HG02798 (cell line): Measurements from ENCODE around the gene RNF181.
"Not testable (repeated sequence)": the region's sequence is repeated elsewhere in the genome, so short reads cannot be mapped to it uniquely, and the experiment has no call there.

Source experiments
- ATAC-seq: cut with Tn5 transposase; IDR thresholded peaks from one replicate; pipeline ENCODE4 v1.9.1; 2021; ENCODE audit warnings: mild to moderate bottlenecking; ENCODE audit not compliant: unreplicated experiment, poor library complexity

The RNF181 gene

DNA sequence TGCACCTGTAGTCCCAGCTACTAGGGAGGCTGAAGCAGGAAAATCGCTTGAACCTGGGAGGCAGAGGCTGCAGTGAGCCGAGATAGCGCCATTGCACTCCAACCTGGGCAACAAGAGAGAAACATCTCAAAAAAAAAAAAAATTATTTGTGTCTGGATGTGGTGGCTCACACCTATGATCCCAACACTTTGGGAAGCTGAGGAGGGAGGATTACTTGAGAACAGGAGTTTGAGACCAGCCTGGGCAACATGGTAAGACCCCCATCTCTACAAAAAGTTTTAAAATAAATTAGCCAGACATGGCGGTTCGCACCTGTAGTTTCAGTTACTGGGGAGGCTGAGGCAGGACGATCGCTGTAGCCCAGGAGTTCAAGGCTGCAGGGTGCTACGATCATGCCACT, 19.8 kb upstream of the RNF181 start:
- ATAC-seq: no peak

DNA sequence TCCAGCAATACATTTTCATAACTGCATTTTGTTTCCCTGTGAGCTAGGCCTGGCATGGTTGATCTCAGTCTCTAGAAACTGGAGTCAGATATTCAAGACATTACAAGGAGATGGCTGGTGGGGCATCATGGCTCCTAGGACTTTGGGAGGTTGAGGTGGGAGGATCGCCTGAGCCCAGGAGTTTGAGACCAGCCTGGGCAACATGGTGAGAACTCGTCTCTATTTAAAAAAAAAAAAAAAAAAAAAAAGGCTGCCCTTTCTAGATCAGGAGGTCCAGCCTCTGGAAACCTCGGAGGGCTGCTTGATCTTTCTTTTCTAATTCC, 18.5 kb upstream of the RNF181 start:
- no peak for ATAC-seq

DNA sequence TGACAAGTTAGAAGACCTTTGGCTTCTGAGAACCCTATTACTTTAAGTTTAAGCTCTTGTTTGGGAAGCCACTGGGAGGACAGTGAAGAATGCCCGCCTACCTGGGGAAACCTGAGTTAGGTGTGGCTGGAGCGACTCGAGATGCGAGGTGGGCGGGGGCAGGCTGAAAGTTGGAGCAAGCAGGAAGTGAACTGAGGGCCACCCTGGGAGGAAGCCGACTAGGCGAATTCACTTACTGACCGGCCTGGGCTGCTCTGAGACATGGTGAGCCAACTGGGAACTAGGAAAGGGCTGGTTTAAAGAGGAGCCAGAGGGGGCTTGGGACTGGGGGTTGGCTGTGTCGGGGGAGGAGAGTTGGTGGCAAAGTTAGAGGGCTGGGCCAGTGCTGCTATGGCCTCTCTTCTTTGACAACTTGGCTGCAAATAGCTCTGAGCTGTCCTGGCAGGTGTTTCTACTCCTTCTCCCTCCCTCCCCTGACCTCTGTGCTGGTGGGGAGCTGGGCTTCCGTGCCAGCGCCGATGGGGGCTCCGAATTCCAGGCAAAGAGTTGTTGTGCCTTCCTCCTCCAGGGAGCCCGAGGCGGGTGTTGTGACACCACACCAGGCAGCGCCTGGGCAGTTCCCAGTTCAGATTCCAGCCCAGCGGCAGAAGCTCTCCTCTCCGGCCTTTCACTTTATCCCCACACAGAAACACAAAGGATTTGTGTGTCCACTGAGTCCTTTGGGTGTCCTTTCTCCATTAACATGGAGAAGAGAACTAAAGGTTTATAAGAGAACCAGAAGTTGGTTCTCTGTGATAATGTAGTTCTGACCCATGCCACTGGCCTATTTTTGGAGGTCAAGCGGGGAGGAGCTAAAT, 17.9 kb upstream of the RNF181 start, which contains the start of gene VAMP8:
VAMP8 (plus strand) TSS at position 201 of the 857 bp plus-strand sequence; CDS start at position 262, 61 bp downstream.
- peak; percentile 67 for ATAC-seq

DNA sequence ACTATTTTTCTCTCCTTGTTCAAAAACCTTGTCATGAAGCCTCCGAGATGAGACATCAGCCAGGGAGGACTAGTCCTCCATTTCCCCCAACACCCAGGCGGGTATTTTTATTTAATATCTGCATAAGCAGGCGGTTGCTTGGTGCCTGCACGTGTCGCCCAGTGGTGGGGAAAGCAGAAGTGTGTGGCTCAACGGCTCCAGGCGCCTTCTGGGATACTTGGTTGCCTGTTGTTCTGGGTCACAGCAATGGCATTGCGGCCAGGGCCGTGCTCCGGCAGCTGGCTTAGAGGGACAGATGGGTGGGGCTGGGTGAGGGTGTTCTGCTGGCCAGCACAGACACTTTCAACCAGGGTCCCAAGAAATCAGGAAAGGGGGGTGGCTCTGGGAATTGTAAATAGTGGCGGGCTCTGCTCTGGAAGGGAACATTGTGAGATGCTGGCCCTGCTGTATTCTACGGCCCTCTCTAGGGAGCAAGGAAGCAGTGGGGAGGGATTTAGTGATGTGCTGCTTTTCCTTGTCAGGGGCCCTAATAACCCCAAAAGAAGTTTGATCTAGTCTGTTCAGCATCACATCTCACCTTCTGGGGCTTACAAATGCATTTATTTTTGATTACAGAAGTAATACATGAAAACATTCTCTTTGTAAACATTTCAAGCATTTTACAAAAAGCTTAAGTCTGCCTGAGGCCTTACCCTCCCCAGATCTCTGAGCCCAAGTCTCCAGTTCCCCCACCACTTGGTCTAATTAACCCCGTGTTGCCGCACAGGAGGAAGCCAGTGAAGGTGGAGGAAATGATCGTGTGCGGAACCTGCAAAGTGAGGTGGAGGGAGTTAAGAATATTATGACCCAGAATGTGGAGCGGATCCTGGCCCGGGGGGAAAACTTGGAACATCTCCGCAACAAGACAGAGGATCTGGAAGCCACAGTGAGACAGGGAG, 17.0 kb upstream of the RNF181 start:
- ATAC-seq: peak; percentile 52

DNA sequence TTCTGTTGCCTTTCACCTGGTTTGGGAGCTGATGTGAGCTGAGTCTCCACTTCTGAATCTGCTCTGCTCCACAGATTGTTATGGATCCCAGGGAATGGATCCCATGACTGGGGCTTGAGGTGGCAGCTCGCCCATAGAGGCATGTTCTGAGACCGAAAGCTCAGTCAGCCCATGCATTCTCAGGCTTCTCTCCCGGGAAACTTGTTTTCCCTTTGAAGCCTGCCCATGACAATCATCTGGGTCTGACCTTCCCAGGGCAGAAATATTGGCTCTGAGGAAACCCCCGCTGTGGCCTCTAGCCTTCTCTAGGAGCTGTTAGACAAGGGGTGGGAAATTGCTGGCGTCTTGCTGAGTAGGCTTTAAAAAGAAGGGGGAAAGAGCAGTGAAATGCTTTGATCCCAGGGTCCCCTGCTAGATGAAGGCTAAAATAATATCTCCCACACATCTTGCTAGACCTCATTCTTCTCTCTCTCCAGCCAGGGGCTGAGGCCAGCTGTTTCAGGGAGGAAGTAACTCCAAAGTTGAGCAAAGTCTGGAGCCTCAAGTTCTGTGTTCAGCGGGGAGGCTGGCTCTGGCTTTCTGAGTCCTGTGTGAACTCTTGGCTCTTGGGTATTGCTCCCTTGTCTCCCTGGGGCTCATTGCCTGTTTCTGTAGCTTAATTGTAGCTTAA, 16.1 kb upstream of the RNF181 start:
- ATAC-seq: no peak

DNA sequence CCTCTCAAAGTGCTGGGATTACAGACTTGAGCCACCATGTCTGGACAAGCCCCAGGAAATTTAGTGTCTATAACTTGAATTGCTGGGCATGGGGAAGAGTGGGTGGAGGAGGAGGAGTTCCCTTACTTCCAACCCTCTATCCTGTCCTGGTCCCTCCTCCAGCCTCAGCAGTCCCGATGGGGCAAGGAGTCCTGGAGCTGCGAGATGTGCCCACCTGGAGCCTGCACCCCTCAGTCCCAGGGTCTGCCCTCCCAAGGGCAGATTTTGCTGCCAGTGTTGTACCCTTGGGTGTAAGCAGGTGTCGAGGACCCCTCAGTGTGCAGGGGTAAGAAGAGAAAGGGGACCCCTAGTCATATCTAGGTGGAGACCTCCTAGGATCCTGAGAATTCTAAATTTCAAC, 15.3 kb upstream of the RNF181 start:
- ATAC-seq: no peak

DNA sequence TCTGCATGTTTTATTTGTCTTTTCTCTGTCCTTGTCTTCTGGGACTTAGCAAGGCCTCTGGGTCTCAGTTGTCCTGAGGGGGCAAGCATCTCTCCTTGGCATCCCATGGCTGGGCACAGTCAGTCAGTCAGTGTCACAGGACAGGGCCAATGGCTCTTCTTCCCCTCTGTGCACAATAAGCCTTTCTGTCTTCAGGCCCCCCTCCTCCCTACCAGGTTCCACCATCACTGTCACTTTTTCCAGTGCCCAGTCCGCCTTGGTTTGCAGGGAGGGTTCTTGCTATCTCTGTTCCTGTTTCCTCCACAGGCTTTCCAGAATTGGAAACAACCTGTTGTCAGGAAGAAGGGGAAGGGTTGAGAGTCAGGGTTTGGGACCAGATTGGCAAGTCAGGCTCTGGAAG, 13.1 kb upstream of the RNF181 start:
- no peak for ATAC-seq

DNA sequence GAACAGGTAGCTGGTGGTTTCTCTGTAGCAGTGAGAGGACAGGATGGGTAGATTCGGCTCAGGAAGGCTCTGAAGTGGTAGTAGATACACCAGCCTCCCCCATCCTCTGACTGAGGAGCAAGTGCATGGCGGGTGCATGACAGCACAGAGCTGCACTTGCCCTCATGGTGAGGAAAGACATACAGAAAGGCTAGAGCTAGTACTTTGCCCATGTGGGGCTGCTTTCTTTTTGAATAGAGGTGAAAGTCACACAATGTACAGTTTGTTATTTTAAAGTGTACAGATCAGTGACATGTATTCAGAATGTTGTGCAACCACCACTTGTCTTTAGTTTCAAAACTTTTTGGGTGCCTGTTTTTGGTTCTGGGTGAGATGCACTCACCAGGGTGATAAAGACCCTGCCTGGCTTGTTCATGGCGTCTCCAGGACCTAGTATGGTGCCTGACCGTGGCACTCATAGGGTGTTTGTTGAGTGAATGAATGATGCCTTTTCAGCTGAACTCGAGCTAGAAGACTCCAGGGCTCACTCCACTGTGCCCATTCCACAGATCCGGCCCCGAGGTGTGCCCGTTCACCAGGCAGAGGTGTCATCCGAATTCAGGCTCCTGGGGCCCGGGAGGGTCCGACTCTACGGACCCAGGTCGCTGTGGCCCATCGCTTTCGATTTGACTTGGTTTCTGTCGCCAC, 11.7 kb upstream of the RNF181 start:
- peak; percentile 8 for ATAC-seq

DNA sequence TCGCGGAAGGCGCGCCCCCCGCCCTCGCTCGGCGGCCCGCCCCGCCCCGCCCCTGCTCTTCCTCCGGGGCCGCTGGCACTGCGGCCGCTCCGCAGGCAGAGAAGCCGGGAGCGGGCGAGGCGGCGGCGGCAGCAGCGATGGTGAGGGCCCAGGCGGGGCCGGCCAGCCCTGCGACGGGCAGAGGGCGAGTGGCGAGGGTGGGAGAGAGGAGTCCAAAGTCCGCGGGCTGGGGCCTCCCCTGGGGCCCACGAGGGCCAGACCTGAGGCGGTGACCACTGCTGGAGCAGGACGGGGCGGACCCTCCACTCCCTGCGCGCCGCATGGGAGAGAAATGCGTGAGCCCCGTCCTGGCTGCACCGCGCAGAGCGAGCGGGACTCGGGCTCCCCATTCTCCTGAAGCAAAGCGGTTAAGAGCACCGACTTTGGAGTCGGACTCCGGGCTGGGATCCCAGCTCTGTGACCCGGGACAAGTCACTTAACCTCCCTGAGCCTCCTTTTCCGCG, 11.1 kb upstream of the RNF181 start, which contains the start of gene VAMP5:
VAMP5 (plus strand) TSS at position 78 of the 503 bp plus-strand sequence; CDS start at position 138, 60 bp downstream.
- ATAC-seq: peak; percentile 67

DNA sequence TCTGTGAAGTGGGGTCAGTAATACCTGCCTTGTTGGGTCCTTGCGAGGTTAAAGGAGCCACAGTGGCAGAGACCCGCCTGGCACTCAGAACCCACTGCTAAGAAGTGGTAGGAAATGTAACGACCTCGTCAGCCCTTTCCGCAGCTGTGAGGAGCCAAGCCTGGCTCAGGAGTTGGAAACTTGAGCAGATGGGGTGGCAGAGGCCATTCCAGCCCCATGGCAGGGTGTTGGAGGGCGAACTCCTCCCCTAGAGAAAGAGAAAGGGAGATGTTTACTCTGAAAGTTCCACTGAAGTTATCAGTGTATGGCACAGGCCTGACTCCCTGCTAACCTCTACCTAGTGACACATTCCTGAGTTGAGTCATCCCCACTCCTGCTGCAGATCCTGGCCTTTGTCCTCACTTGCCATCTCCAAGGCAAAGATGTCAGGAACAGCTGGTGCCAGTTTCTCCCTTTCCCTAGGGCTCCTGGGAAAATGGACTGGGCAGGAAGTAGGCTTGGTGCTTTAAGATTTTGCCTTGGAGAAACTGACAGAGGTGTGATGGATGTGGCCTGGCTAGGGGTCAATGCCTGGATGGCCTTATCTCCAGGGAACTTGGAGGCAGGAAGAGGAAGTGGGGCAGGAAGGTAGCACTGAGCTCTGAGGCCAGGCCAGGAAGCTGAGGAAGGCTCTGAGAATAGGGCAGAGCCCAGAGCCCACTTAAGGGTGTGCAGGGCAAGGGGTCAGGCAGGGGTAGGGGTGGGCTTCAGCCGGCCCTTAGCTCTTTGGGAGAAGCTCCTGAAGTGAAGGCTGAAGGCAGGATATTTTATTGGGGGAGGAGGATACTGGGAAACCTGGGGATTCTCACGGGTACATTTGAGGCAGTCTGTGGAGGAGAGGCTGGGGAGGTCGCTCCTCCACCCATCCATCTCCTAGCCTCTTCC, 10.4 kb upstream of the RNF181 start:
- peak; percentile 46 for ATAC-seq

DNA sequence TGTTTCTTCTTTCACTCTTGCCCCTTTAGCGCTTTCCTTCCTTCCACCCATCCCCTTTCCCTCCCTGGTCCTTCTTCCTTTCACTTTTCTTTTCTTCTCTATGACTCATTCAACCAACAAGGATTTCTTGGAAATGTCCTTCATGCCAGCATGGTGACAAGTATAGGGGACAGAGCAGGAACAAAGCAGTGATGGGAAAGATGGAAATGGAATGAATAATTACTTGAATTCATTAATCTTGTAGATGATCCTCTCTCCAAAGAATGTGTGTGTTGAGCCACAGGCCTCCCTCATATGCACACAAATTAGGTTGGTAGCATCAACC, 9.8 kb upstream of the RNF181 start:
- no peak for ATAC-seq

DNA sequence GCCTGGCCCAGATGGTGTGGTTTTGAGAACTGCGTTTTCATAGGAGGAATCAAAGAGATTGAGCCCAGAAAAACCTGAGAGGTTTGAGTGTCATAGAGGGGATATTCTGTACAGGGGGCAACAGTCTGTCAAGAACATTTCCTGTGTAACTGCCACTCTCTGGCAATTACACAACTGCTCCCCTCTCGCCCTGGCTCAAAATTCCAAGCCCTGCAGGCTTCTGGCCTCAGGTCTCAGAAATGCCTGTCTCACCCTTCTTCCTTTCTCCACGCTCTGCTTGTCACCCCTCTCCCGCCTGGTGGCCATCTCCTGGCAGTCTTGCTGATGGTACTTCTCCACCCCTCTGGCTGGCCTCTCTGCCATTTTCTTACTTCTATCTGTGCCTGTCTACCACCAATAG, 7.3 kb upstream of the RNF181 start:
- no peak for ATAC-seq

DNA sequence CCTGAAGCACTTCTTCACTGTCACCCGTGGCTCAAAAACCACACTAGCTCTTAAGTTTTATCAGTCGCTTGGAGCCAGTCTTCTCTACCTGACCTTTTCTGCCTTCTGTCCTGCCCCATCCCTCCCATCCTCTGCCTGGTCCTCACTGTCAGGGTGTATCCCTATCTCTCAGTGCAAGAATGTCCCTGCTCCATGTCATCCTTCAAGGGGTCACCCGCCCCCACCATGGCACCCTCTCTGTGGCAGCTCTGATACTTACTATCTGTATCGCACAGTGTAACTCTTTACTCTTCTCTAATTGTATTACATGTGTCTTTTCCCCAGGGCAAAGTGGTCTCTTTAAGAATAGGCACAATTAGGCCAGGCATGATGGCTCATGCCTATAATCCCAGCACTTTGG, 6.9 kb upstream of the RNF181 start:
- ATAC-seq: no peak

DNA sequence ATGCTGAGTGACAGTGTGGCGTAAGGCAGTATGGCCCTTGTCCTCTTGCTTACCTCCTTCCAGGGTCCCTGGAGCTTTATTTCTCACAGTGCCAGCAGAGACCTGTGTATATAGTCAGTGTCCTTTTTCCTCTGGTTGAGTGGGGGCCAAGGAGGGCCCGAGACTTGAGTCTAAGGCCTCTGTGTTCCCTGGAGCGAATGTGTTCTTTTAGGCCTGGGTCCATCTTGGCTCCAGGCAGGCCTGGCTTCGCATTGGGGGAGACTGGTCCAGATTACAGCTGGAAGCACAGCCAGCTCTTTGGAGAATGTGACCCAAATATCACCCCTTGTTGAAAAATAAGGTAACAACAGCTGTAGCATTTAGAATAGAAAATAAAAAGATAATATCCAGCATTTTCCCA, 6.4 kb upstream of the RNF181 start:
- no peak for ATAC-seq

DNA sequence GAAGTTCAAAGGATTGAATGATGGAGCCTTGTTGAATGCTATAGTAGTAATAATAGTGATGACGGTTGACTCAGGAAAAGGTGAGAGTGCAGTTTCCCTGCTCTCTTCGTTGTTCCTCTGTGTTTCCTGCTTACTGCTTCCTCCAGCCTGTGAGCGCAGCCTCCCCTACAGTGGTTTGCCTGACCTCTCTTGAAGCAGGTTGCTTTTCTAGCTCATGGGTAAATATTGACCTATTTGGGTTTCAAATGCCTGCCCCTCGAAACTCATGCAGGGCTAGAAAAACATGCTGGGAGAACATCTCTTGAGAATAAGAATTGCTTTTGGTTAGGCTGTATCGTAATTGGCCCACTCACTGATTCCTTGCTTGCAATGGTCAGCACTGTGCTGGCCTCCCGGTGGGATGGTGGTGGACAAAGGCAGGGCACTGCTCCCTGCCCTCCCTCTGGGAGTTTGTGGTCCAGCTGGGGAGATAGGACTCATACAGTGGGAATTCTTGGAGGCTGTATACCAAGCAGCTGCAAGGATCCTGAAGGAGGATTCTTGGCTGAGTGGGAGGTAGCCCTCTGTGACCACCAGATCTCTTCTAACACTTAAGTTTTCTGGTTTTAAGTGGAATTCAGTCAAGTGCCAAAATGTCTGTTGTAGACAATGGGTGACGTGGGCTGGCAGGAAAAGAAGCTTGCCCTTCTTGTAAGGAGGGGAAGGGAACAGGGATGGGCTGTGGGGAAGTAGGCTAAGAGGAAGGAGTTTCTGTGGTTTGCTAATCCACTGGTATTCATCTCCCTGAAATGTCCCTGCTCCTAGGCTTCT, 5.4 kb upstream of the RNF181 start:
- ATAC-seq: no peak

DNA sequence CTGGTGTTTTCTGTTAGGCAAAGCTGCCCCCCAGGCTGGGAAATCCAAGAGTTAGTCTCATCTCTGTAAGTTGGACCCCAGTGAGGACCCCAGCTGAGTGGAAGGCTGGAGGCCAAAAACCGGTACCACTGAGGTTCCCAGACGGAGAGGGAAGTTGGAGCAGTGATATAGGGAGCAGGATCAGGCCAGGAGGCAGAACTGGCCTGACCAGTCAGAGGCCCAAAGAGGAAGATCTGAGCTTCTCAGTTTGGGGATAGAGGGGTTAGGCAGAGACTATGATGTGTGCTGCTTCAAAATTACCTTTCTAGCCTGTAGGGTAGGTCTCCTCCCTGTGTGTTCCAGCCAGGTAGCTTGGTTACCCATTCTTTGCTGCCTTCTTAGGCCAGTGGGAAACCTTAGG, 4.6 kb upstream of the RNF181 start:
- ATAC-seq: no peak

DNA sequence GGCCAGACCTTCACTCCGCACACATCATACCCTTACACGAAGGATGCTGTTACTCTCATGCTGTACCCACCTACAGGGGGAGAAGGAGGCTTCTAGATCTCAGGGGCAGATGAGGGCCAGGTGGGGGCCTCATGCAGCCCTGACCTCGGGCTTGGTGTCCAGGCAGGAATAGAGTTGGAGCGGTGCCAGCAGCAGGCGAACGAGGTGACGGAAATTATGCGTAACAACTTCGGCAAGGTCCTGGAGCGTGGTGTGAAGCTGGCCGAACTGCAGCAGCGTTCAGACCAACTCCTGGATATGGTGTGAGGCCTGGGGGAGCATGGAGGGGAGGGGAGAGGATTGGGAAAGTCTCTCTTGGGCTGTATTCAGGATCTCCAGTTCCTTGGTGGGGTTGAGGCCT, 4.0 kb upstream of the RNF181 start:
- ATAC-seq: no peak

DNA sequence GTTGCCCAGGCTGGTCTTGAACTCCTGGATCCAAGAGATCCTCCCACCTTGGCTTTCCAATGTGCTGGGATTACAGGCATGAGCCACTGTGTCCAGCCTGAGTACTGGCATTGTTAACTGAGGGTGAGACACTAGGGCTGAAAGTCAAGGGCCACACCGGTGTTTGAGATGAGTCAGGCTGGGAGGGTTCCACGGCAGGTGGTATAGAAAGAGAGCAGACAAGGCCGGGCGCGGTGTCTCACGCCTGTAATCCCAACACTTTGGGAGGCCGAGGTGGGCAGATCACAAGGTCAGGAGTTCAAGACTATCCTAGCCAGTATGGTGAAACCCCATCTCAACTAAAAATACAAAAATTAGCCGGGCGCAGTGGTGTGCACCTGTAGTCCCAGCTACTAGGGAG, 3.2 kb upstream of the RNF181 start:
- ATAC-seq: not testable (repeated sequence)
